ENCODE results near the gene BTG1.

Gene BTG1

GRCh38 chr12:92123780-92124688 lies 21.6 kb downstream of the BTG1 start:
- TF ChIP-seq, protein P1, sequence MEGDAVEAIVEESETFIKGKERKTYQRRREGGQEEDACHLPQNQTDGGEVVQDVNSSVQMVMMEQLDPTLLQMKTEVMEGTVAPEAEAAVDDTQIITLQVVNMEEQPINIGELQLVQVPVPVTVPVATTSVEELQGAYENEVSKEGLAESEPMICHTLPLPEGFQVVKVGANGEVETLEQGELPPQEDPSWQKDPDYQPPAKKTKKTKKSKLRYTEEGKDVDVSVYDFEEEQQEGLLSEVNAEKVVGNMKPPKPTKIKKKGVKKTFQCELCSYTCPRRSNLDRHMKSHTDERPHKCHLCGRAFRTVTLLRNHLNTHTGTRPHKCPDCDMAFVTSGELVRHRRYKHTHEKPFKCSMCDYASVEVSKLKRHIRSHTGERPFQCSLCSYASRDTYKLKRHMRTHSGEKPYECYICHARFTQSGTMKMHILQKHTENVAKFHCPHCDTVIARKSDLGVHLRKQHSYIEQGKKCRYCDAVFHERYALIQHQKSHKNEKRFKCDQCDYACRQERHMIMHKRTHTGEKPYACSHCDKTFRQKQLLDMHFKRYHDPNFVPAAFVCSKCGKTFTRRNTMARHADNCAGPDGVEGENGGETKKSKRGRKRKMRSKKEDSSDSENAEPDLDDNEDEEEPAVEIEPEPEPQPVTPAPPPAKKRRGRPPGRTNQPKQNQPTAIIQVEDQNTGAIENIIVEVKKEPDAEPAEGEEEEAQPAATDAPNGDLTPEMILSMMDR (IDR thresholded peaks at IDR 0.05; ENCODE audit: control extremely low read depth, extremely low read depth, low read depth, missing control alignments): no peak
- ChIA-PET POLR2A (interaction anchor here (0.7 to 1.4 kb wide), 5 partner anchors 12 to 668 kb away, joined by 4 to 9 read pairs (median 5); partner anchors contain the start of gene BTG1), CTCF (interaction anchor here (0.8 to 3.6 kb wide), 7 partner anchors 10 to 312 kb away, joined by 3 to 13 read pairs (median 4); no protein-coding TSS in a partner anchor)
- no peak for DNase-seq (ENCODE audit: extremely low spot score)

- ChIA-PET CTCF (interaction anchor here (1.7 to 3.6 kb wide), 2 partner anchors 11 to 14 kb away, joined by 7 to 13 read pairs; no protein-coding TSS in a partner anchor), POLR2A (interaction anchor here (1.0 to 1.4 kb wide), 2 partner anchors 13 to 22 kb away, joined by 4 to 9 read pairs; partner anchors contain the start of gene BTG1)
- no peak for DNase-seq (ENCODE audit: extremely low spot score)
- TF ChIP-seq, protein P1 (IDR thresholded peaks at IDR 0.05; ENCODE audit: control extremely low read depth, extremely low read depth, low read depth, missing control alignments): no peak
These were observed 22.5 kb downstream of the BTG1 start for GRCh38 chr12:92122941-92123779.

GRCh38 chr12:92121826-92122225 lies 23.8 kb downstream of the BTG1 start:
- ChIA-PET POLR2A (interaction anchor here (0.9 to 1.1 kb wide), 2 partner anchors 11 to 78 kb away, joined by 3 to 8 read pairs; no protein-coding TSS in a partner anchor), CTCF (interaction anchor here (0.9 to 2.5 kb wide), 5 partner anchors 9 to 44 kb away, joined by 3 to 7 read pairs (median 3); no protein-coding TSS in a partner anchor)
- DNase-seq (ENCODE audit: extremely low spot score): no peak
- TF ChIP-seq, protein P1 (IDR thresholded peaks at IDR 0.05; ENCODE audit: control extremely low read depth, extremely low read depth, low read depth, missing control alignments): no peak

- CTCF ChIA-PET: no interaction called here
- POLR2A ChIA-PET: no interaction called here
- no peak for DNase-seq (ENCODE audit: extremely low spot score)
- TF ChIP-seq, protein P1 (IDR thresholded peaks at IDR 0.05; ENCODE audit: control extremely low read depth, extremely low read depth, low read depth, missing control alignments): no peak
These were observed 26.7 kb downstream of the BTG1 start for GRCh38 chr12:92118826-92119536.

DNA sequence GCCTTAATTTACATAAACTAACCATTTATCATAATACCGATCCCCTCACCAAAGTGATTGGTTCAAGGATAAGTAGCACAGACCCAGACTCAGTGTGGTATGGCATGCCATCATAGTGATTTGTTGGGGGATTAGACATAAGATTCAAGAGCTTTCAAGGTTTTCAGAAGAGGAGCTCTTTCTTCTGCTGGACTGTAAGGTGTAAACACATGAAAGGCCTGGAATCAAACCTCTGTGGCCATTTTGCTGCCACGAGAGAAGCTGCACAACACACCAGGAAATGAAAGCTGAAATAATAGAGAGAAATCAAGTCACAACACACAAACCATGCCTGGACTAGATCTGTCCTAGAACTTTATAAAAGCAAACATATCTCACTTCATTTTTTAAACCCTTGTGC lies 30.8 kb downstream of the BTG1 start:
- TF ChIP-seq, protein P1 (IDR thresholded peaks at IDR 0.05; ENCODE audit: control extremely low read depth, extremely low read depth, low read depth, missing control alignments): no peak
- no peak for DNase-seq (ENCODE audit: extremely low spot score)
- ChIA-PET CTCF (interaction anchor here (1.1 to 2.7 kb wide), 7 partner anchors 9 to 293 kb away, joined by 3 to 17 read pairs (median 4); no protein-coding TSS in a partner anchor), POLR2A (interaction anchor here (0.5 kb wide), 1 partner anchor 27 kb away, joined by 3 read pairs; no protein-coding TSS in a partner anchor)

All from GM10248 (cell line).